OCI-LY3 (cell line): ENCODE data around the gene NALF2.

Experiments
- EZH2phosphoT487 ChIP-seq: fragments of 200-600 bp; shearing (Covaris generic); IDR thresholded peaks from 2 replicates; pipeline ENCODE4 v1.6.1; 2018; ENCODE audit warnings: antibody characterized with exemption, mixed run types, low read depth
- TF ChIP-seq, protein P1 (sequence below): fragments of 200-600, 300-600 bp; sonication (generic); IDR thresholded peaks from 2 replicates; pipeline ENCODE4 v1.5.1; 2014; ENCODE audit warnings: antibody characterized with exemption, low read length, low read depth

DNA sequence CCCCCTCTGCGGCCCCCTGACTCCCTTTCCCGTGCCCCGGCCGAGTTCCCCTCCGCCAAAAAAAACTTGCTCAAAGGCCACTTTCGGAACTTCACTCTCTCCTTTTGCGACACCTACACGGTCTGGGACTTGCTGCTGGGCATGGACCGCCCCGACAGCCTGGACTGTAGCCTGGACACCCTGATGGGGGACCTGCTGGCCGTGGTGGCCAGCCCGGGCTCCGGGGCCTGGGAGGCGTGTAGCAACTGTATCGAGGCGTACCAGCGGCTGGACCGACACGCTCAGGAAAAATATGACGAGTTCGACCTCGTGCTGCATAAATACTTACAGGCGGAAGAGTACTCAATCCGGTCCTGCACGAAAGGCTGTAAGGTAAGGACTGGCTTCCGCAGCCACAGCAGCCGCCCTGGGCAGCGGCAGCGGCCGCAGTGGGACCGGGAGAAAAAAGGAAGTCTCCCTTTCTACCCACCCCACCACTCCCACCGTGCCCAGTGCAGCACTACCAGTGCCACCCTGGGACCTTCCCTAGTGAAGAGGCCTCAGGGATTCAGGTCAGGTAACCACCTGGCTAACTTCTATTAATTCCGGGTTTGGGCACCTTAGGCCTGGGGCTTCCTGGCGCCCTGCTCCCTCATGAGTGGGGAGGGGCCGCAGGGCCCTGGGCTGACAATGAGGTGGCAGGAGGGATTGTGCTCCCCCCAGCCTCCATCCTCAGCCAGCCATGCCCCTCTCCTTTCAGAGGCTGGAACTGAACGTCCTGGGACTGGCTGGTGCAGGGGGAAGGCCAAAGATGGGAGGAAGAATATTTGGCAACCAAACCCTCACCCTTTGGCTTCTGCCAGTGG, 1.9 kb downstream of the NALF2 start:
- TF ChIP-seq, protein P1, sequence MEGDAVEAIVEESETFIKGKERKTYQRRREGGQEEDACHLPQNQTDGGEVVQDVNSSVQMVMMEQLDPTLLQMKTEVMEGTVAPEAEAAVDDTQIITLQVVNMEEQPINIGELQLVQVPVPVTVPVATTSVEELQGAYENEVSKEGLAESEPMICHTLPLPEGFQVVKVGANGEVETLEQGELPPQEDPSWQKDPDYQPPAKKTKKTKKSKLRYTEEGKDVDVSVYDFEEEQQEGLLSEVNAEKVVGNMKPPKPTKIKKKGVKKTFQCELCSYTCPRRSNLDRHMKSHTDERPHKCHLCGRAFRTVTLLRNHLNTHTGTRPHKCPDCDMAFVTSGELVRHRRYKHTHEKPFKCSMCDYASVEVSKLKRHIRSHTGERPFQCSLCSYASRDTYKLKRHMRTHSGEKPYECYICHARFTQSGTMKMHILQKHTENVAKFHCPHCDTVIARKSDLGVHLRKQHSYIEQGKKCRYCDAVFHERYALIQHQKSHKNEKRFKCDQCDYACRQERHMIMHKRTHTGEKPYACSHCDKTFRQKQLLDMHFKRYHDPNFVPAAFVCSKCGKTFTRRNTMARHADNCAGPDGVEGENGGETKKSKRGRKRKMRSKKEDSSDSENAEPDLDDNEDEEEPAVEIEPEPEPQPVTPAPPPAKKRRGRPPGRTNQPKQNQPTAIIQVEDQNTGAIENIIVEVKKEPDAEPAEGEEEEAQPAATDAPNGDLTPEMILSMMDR, result no peak
- no peak for TF ChIP-seq EZH2phosphoT487
